DOHH2 (cell line): ENCODE measurements around the gene GLYATL3.

Source experiments
- H3F3A ChIP-seq: fragments of 200-600 bp; sonication (generic), shearing (Covaris generic); 2 replicates; pipeline ENCODE4 v1.6.0; 2016; ENCODE audit warnings: antibody characterized with exemption, mild to moderate bottlenecking; ENCODE audit not compliant: control insufficient read depth, insufficient read depth
- H3K27ac ChIP-seq: fragments of 200-600 bp; sonication (generic); 2 replicates; pipeline ENCODE4 v1.5.1; 2014; ENCODE audit warnings: low read depth, mild to moderate bottlenecking, low read length, moderate library complexity
- H3K27me3 ChIP-seq: fragments of 200-600 bp; sonication (generic); 2 replicates; pipeline ENCODE4 v1.6.1; 2014; ENCODE audit warnings: mild to moderate bottlenecking, low read length, mixed read lengths; ENCODE audit not compliant: control insufficient read depth
- H3K36me3 ChIP-seq: fragments of 200-600 bp; sonication (generic); 2 replicates; pipeline ENCODE4 v1.6.1; 2014; ENCODE audit warnings: mild to moderate bottlenecking, low read length, moderate library complexity, mixed read lengths; ENCODE audit not compliant: control insufficient read depth
- H3K4me1 ChIP-seq: fragments of 200-600 bp; sonication (generic); 2 replicates; pipeline ENCODE4 v1.6.1; 2014; ENCODE audit warnings: mild to moderate bottlenecking, low read length, mixed read lengths; ENCODE audit not compliant: control insufficient read depth
- H3K4me2 ChIP-seq: fragments of 200-600 bp; sonication (generic); 2 replicates; pipeline ENCODE4 v1.6.0; 2014; ENCODE audit warnings: mild to moderate bottlenecking, low read length, moderate library complexity
- H3K4me3 ChIP-seq: fragments of 200-600 bp; sonication (generic); 2 replicates; pipeline ENCODE4 v1.5.1; 2014; ENCODE audit warnings: mild to moderate bottlenecking, low read length, mixed read lengths
- H3K79me2 ChIP-seq: fragments of 200-600 bp; sonication (generic); 2 replicates; pipeline ENCODE4 v1.6.1; 2014; ENCODE audit warnings: mild to moderate bottlenecking, low read length, mixed read lengths; ENCODE audit not compliant: control insufficient read depth
- H3K9me2 ChIP-seq: fragments of 200-600 bp; sonication (generic); replicated peaks from 2 replicates; pipeline ENCODE4 v1.6.1; 2014; ENCODE audit warnings: mild to moderate bottlenecking, low read length, mixed read lengths; ENCODE audit not compliant: control insufficient read depth
- H3K9me3 ChIP-seq: fragments of 200-600 bp; sonication (generic); 2 replicates; pipeline ENCODE4 v1.6.1; 2014; ENCODE audit warnings: antibody characterized with exemption, low read length, mixed read lengths; ENCODE audit not compliant: control insufficient read depth, insufficient read depth
- H4K20me1 ChIP-seq: fragments of 200-600 bp; sonication (generic); 2 replicates; pipeline ENCODE4 v1.6.0; 2014; ENCODE audit warnings: low read depth, mild to moderate bottlenecking, antibody characterized with exemption, low read length, moderate library complexity; ENCODE audit not compliant: control insufficient read depth, insufficient read depth
- EZH2phosphoT487 ChIP-seq: fragments of 200-600 bp; sonication (generic); IDR thresholded peaks from 2 replicates; pipeline ENCODE4 v1.6.1; 2017; ENCODE audit warnings: borderline replicate concordance, mild to moderate bottlenecking, antibody characterized with exemption, low read length, moderate library complexity, mixed read lengths
- TF ChIP-seq, protein P1 (sequence below): fragments of 200-600 bp; sonication (generic); IDR thresholded peaks from one replicate; pipeline ENCODE4 v1.5.1; 2014; ENCODE audit warnings: antibody characterized with exemption, mild to moderate bottlenecking, low read depth, low read length; ENCODE audit not compliant: poor library complexity, severe bottlenecking

Gene GLYATL3

DNA sequence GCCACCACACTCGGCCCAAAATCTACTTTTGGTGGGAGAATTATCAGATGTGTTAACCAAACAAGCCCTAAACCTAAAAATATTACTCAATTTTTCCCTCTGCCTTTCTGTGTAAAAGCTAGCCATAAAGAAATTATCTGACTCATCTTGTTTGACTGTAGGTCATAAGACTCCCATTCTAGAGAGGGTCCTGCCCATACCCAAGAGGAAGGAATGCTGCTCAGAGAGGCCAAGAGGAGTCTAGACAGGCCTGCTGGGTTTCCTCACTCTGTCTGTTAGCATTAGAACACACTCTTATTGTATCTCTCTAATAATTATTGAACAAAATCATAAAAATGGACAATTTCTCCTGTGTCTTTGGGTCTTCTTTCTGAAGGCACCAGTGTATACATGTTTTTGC is 76.9 kb downstream of the GLYATL3 start:
- H3K36me3 ChIP-seq = no peaks in the 10 kb centered on the region
- no peaks in the 10 kb centered on the region for H4K20me1 ChIP-seq
- no peaks in the 10 kb centered on the region for H3K4me1 ChIP-seq
- no peaks in the 10 kb centered on the region for H3K9me2 ChIP-seq
- H3K79me2 ChIP-seq = no peaks in the 10 kb centered on the region
- H3K27ac ChIP-seq = no peak overlapping the region
- no peak overlapping the region for H3K4me3 ChIP-seq
- TF ChIP-seq, protein P1, sequence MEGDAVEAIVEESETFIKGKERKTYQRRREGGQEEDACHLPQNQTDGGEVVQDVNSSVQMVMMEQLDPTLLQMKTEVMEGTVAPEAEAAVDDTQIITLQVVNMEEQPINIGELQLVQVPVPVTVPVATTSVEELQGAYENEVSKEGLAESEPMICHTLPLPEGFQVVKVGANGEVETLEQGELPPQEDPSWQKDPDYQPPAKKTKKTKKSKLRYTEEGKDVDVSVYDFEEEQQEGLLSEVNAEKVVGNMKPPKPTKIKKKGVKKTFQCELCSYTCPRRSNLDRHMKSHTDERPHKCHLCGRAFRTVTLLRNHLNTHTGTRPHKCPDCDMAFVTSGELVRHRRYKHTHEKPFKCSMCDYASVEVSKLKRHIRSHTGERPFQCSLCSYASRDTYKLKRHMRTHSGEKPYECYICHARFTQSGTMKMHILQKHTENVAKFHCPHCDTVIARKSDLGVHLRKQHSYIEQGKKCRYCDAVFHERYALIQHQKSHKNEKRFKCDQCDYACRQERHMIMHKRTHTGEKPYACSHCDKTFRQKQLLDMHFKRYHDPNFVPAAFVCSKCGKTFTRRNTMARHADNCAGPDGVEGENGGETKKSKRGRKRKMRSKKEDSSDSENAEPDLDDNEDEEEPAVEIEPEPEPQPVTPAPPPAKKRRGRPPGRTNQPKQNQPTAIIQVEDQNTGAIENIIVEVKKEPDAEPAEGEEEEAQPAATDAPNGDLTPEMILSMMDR = no peak
- no peak for TF ChIP-seq EZH2phosphoT487
- H3F3A ChIP-seq = no peaks in the 10 kb centered on the region
- H3K27me3 ChIP-seq = no peaks in the 10 kb centered on the region
- no peak overlapping the region for H3K4me2 ChIP-seq
- H3K9me3 ChIP-seq = no peaks in the 10 kb centered on the region
